ENCODE results near the gene GXYLT1. TPM values are rescaled to one million over a fixed set of nuclear protein-coding genes. Genes with fewer than 3 reads are reported as not detected.

GXYLT1 gene
- total RNA-seq, 1 experiment from 2014 or later = 9.0 TPM

DNA sequence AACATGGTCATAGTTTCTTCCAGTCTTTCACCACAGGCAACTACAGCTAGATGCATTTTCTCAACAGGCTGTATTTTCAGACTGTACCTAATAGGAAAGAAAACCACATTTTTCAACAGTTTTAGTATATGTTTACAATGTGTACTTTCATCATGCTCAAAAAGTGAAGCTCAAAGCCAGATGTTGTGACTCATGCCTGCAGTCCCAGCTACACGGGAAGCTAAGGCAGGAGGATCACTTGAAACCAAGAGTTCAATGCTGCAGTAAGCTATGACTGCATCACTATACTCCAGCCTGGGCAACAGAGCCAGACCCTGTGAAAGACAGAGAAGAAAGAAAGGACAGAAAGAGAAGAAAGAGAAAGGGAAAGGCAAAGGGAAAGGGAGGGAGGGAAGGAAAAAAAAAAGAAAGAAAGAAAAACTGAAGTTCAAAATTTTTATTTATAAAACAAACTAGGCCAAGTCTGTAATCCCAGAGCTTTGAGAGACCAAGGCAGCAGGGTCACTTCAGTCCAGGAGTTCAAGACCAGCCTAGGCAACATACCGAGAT, 25.5 kb downstream of the GXYLT1 start:
- H3K79me2 ChIP-seq (ENCODE audit: insufficient read depth, low read length) = peaks cover 38% of the 10 kb centered on the region
- H3K9me3 ChIP-seq (ENCODE audit: control insufficient read depth in 1 of 2, insufficient read depth in 1 of 2, low read depth in 1 of 2, low read length in 2 of 2) = no peaks in the 10 kb centered on the region
- ChIA-PET POLR2A (no interaction called here), RAD21 (ENCODE audit: low non-redundant PET in 1 of 2, low total read pairs in 2 of 2, uncharacterized antibody in 2 of 2, unreplicated experiment in 2 of 2) (no interaction called here), CTCF (interaction anchor here (0.6 kb wide), 1 partner anchor 94 kb away, joined by 3 read pairs; no protein-coding TSS in a partner anchor)
- H3K4me1 ChIP-seq (ENCODE audit: control insufficient read depth in 1 of 2, insufficient read depth in 2 of 2, low read length in 2 of 2) = no peaks in the 10 kb centered on the region
- no peak overlapping the region for H3K4me2 ChIP-seq (ENCODE audit: low read length)
- H3K36me3 ChIP-seq (ENCODE audit: control insufficient read depth in 1 of 2, insufficient read depth in 2 of 2, low read length in 2 of 2) = 0 out of 4 replicates have a peak, but pooled peaks cover 0 to 4% of the 10 kb centered on the region in 2 experiments
- DNase-seq (ENCODE audit: low read depth, low spot score) (no peak), ATAC-seq (no peak)
- no peak overlapping the region for H2AFZ ChIP-seq (ENCODE audit: low read depth, low read length, poor library complexity, severe bottlenecking)
- intact Hi-C loops (cut with micrococcal nuclease) = no loop called here
- H3K4me3 ChIP-seq (replicated peaks in 1 of 2; ENCODE audit: low read depth in 1 of 2, low read length in 2 of 2) = no peak overlapping the region
- no peaks in the 10 kb centered on the region for H3K9me2 ChIP-seq (ENCODE audit: insufficient read depth)
- H3K9ac ChIP-seq (ENCODE audit: low read length) = no peak overlapping the region
- H3K27me3 ChIP-seq (ENCODE audit: insufficient read depth, low read length) = no peaks in the 10 kb centered on the region
- no TSS peak for BruUV-seq (replicated peaks)
- no peak for TF ChIP-seq POLR2AphosphoS5 (IDR thresholded peaks at IDR 0.05; ENCODE audit: low read depth, low read length)
- TF ChIP-seq CTCF (IDR thresholded peaks at IDR 0.05 in 2 of 3, conservative IDR thresholded peaks at IDR 0.05 in 1 of 3; ENCODE audit: borderline replicate concordance in 1 of 3, insufficient read depth in 1 of 3, low read depth in 2 of 3, low read length in 2 of 3) = no peak
- TF ChIP-seq, protein P1, sequence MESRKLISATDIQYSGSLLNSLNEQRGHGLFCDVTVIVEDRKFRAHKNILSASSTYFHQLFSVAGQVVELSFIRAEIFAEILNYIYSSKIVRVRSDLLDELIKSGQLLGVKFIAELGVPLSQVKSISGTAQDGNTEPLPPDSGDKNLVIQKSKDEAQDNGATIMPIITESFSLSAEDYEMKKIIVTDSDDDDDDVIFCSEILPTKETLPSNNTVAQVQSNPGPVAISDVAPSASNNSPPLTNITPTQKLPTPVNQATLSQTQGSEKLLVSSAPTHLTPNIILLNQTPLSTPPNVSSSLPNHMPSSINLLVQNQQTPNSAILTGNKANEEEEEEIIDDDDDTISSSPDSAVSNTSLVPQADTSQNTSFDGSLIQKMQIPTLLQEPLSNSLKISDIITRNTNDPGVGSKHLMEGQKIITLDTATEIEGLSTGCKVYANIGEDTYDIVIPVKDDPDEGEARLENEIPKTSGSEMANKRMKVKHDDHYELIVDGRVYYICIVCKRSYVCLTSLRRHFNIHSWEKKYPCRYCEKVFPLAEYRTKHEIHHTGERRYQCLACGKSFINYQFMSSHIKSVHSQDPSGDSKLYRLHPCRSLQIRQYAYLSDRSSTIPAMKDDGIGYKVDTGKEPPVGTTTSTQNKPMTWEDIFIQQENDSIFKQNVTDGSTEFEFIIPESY (IDR thresholded peaks at IDR 0.05; ENCODE audit: extremely low read depth, insufficient replicate concordance, low read length) = no peak
- TF ChIP-seq SIN3A (IDR thresholded peaks at IDR 0.05; ENCODE audit: low read depth) = no peak
- TF ChIP-seq CEBPB (IDR thresholded peaks at IDR 0.05; ENCODE audit: low read depth) = no peak
- no peak for TF ChIP-seq MAX (IDR thresholded peaks at IDR 0.05)
- TF ChIP-seq YY1 (IDR thresholded peaks at IDR 0.05; ENCODE audit: extremely low read depth, insufficient replicate concordance, low read depth, low read length) = no peak
- no peak for TF ChIP-seq TCF7L2 (IDR thresholded peaks at IDR 0.05; ENCODE audit: borderline replicate concordance, extremely low read depth, insufficient read depth, insufficient read length)
- no peak for TF ChIP-seq REST (IDR thresholded peaks at IDR 0.05; ENCODE audit: low read depth)
- TF ChIP-seq RAD21 (IDR thresholded peaks at IDR 0.05; ENCODE audit: low read depth) = no peak
- TF ChIP-seq JUND (IDR thresholded peaks at IDR 0.05) = no peak
- no peak for TF ChIP-seq ATF3 (IDR thresholded peaks at IDR 0.05)
- TF ChIP-seq ELF1 (IDR thresholded peaks at IDR 0.05; ENCODE audit: borderline replicate concordance, low read depth) = no peak
- H4K20me1 ChIP-seq (ENCODE audit: insufficient read depth) = no peaks in the 10 kb centered on the region
- H3K27ac ChIP-seq (ENCODE audit: low read depth, low read length) = no peak overlapping the region

Measured in HCT116 (cell line).